SK-N-SH (cell line): ENCODE data around the gene SPTLC2. TPM values are rescaled to one million over a fixed set of nuclear protein-coding genes. Genes with fewer than 3 reads are reported as not detected.
"Not testable (repeated sequence)": the region's sequence is repeated elsewhere in the genome, so short reads cannot be mapped to it uniquely, and the experiment has no call there.

Experiments used
- CTCF ChIA-PET: fragments of 300-600, 350-600 bp; formaldehyde crosslinking; extraction: SDS; loops from one replicate; lab custom pipeline; 2021; lab: Yijun Ruan, JAX
- POLR2A ChIA-PET: fragments of 350-600 bp; sonication (Branson Sonifier 250); formaldehyde crosslinking; extraction: SDS; loops from one replicate; lab custom pipeline; 2020; ENCODE audit warnings: antibody characterized with exemption, inconsistent platforms; lab: Yijun Ruan, JAX
- DNase-seq: peaks from one replicate; pipeline ENCODE4 v3.0.0; 2012
- H2AFZ ChIP-seq: fragments of 200-600 bp; sonication (generic); 2 replicates; pipeline ENCODE4 v1.8.1; 2016; ENCODE audit warnings: antibody characterized with exemption, mild to moderate bottlenecking, low read depth
- H3F3A ChIP-seq: fragments of 200-600 bp; sonication (generic); replicated peaks from 2 replicates; pipeline ENCODE3; 2016; ENCODE audit warnings: antibody characterized with exemption, mild to moderate bottlenecking; ENCODE audit not compliant: insufficient read depth
- H3K27ac ChIP-seq, 2 experiments: fragments of 200-500 bp in 1 of 2; fragments of 200-600 bp in 1 of 2; sonication (Bioruptor generic) in 1 of 2; sonication (generic), shearing (Covaris generic) in 1 of 2; 2 replicates each; pipeline versions ENCODE4 v1.5.1 to v1.6.1; 2014 to 2016; ENCODE audit warnings: low read depth in 2 of 2, inconsistent platforms in 1 of 2, low read length in 1 of 2, mild to moderate bottlenecking in 1 of 2, mixed read lengths in 1 of 2
- H3K27me3 ChIP-seq: fragments of 200-600 bp; sonication (generic), shearing (Covaris generic); 2 replicates; pipeline ENCODE4 v1.6.1; 2016; ENCODE audit warnings: mixed run types; ENCODE audit not compliant: insufficient read depth
- H3K36me3 ChIP-seq, 2 experiments: fragments of 200-500 bp in 1 of 2; fragments of 200-600 bp in 1 of 2; sonication (Bioruptor generic) in 1 of 2; sonication (generic) in 1 of 2; replicated peaks in 1 of 2; 2 replicates each; pipeline versions ENCODE3 to v1.5.1; 2014 to 2016; ENCODE audit warnings: low read length in 1 of 2, mild to moderate bottlenecking in 1 of 2; ENCODE audit not compliant: insufficient read depth in 2 of 2, control insufficient read depth in 1 of 2
- H3K4me1 ChIP-seq, 2 experiments: fragments of 200-500 bp in 1 of 2; fragments of 200-600 bp in 1 of 2; sonication (Bioruptor generic) in 1 of 2; sonication (generic), shearing (Covaris generic) in 1 of 2; 2 replicates each; pipeline versions ENCODE4 v1.5.1 to v1.6.1; 2014 to 2016; ENCODE audit warnings: low read depth in 1 of 2, low read length in 1 of 2, mixed run types in 1 of 2; ENCODE audit not compliant: insufficient read depth in 2 of 2, control insufficient read depth in 1 of 2
- H3K4me2 ChIP-seq: fragments of 200-600 bp; sonication (generic), shearing (Covaris generic); 2 replicates; pipeline ENCODE4 v1.6.1; 2017; ENCODE audit warnings: mixed run types
- H3K4me3 ChIP-seq, 2 experiments: fragments of 200-500 bp in 1 of 2; fragments of 200-600 bp in 1 of 2; sonication (Bioruptor generic) in 1 of 2; sonication (generic), shearing (Covaris generic) in 1 of 2; 2 replicates each; pipeline versions ENCODE4 v1.5.1 to v1.8.1; 2014 to 2016; ENCODE audit warnings: low read depth in 2 of 2, inconsistent platforms in 1 of 2, low read length in 1 of 2, mild to moderate bottlenecking in 1 of 2, mixed read lengths in 1 of 2, moderate library complexity in 1 of 2
- H3K79me2 ChIP-seq: fragments of 200-600 bp; sonication (generic); 2 replicates; pipeline ENCODE4 v1.8.1; 2017; ENCODE audit warnings: mild to moderate bottlenecking; ENCODE audit not compliant: insufficient read depth
- H3K9ac ChIP-seq: fragments of 200-600 bp; sonication (generic); 2 replicates; pipeline ENCODE4 v1.6.1; 2017; ENCODE audit warnings: mixed run types
- H3K9me2 ChIP-seq: fragments of 200-600 bp; sonication (generic); 2 replicates; pipeline ENCODE4 v1.6.1; 2017; ENCODE audit warnings: mixed run types
- H3K9me3 ChIP-seq: fragments of 200-600 bp; sonication (generic); 2 replicates; pipeline ENCODE4 v1.6.1; 2017; ENCODE audit warnings: mixed run types, mild to moderate bottlenecking, moderate library complexity
- H4K20me1 ChIP-seq: fragments of 200-600 bp; sonication (generic); 2 replicates; pipeline ENCODE4 v1.6.1; 2017; ENCODE audit warnings: mild to moderate bottlenecking, mixed run types; ENCODE audit not compliant: insufficient read depth
- CTCF ChIP-seq: fragments of 200-600 bp; sonication (generic); IDR thresholded peaks from 2 replicates; pipeline ENCODE4 v1.6.1; 2017; ENCODE audit warnings: antibody characterized with exemption, mild to moderate bottlenecking, moderate library complexity
- GATA2 ChIP-seq: sonication (generic); formaldehyde crosslinking; IDR thresholded peaks from 2 replicates; pipeline ENCODE4 v1.5.0; 2020; ENCODE audit warnings: mild to moderate bottlenecking, missing genetic modification reagents
- MEF2A ChIP-seq: IDR thresholded peaks from 2 replicates; pipeline ENCODE4 v1.4.0; 2012; ENCODE audit warnings: low read depth, borderline replicate concordance
- POLR2AphosphoS5 ChIP-seq: IDR thresholded peaks from 2 replicates; pipeline ENCODE4 v1.6.1; 2012; ENCODE audit warnings: low read depth, low read length
- RXRA ChIP-seq: IDR thresholded peaks from 2 replicates; pipeline ENCODE4 v1.4.0; 2012; ENCODE audit warnings: low read depth, mild to moderate bottlenecking, borderline replicate concordance
- SIN3A ChIP-seq: IDR thresholded peaks from 2 replicates; pipeline ENCODE4 v1.6.1; 2012; ENCODE audit warnings: low read depth, mild to moderate bottlenecking, low read length, moderate library complexity, borderline replicate concordance
- TEAD4 ChIP-seq: IDR thresholded peaks from 2 replicates; pipeline ENCODE4 v1.4.0; 2012; ENCODE audit warnings: mild to moderate bottlenecking, borderline replicate concordance; ENCODE audit not compliant: insufficient read depth
- WGBS: methylation state at CpG from one replicate; pipeline ENCODE4 v1.1.6; 2017; ENCODE audit warnings: low lambda C conversion rate; 5-methylcytosine and 5-hydroxymethylcytosine counted together
- polyA plus RNA-seq, 3 experiments: library from polyadenylated mRNA; depleted of rRNA; stranded (reverse); fragments of >200 nt; gene quantifications; 2 replicates each; pipeline ENCODE4 v1.2.3, GENCODE V29; 2012

Gene SPTLC2
- polyA plus RNA-seq, 1 of the 3 experiments (the other 2 are of a cell fraction) = 10.2 TPM

GRCh38 chr14:77663293-77663692, 46.9 kb upstream of the SPTLC2 start:
- no peak for DNase-seq
- POLR2A ChIA-PET = no interaction called here

GRCh38 chr14:77661562-77661961, 45.1 kb upstream of the SPTLC2 start:
- H3K9me2 ChIP-seq, H3K9ac ChIP-seq, H3K27ac ChIP-seq, CTCF ChIA-PET, H3K4me3 ChIP-seq, POLR2A ChIA-PET, H3K4me2 ChIP-seq, H3K27me3 ChIP-seq, H4K20me1 ChIP-seq, H3F3A ChIP-seq, H3K79me2 ChIP-seq, H3K9me3 ChIP-seq, H2AFZ ChIP-seq, H3K36me3 ChIP-seq, DNase-seq, H3K4me1 ChIP-seq: not testable (repeated sequence)
- 80% methylated on average over 8 of the region's 9 CpGs for WGBS

More at GRCh38 chr14:77663293-77663692, 46.9 kb upstream of the SPTLC2 start:
- Histone ChIP-seq H3K9ac (no peak overlapping the region), H3K79me2 (no peaks in the 10 kb centered on the region), H3K27me3 (no peaks in the 10 kb centered on the region), H3K9me2 (no peaks in the 10 kb centered on the region), H2AFZ (no peak overlapping the region), H3K9me3 (no peaks in the 10 kb centered on the region), H3K4me3 (no peak overlapping the region), H3K36me3 (no peaks in the 10 kb centered on the region), H3K4me2 (no peak overlapping the region), H3K27ac (peak overlapping the region in 1 of 2 experiments; percentile 14; a peak in 1 of 4 replicates), H3F3A (peaks cover 5% of the 10 kb centered on the region), H4K20me1 (no peaks in the 10 kb centered on the region), H3K4me1 (peaks cover 0 to 5% of the 10 kb centered on the region in 2 experiments; a peak in 1 of 4 replicates)
- WGBS = 77% methylated on average over 6 of the region's 6 CpGs
- TF ChIP-seq RXRA (no peak), SIN3A (no peak)
- CTCF ChIA-PET = interaction anchor here (1.0 kb wide), 1 partner anchor 8 kb away, joined by 4 read pairs; no protein-coding TSS in a partner anchor

- H3K27ac ChIP-seq = no peak overlapping the region
- no peaks in the 10 kb centered on the region for H3K36me3 ChIP-seq
- H3K9me2 ChIP-seq = no peaks in the 10 kb centered on the region
- POLR2A ChIA-PET = no interaction called here
- no peaks in the 10 kb centered on the region for H4K20me1 ChIP-seq
- WGBS = 66% methylated on average over 7 of the region's 7 CpGs
- TF ChIP-seq TEAD4 (no peak), SIN3A (no peak), POLR2AphosphoS5 (no peak), CTCF (no peak), MEF2A (no peak), GATA2 (CRISPR knock-in tag) (no peak)
- TF ChIP-seq, all 33 proteins: peak for 0
- peak; percentile 37 for DNase-seq
- Histone ChIP-seq H3K4me2 (no peak overlapping the region), H3K4me1 (peaks cover 0 to 5% of the 10 kb centered on the region in 2 experiments; a peak in 1 of 4 replicates), H3K4me3 (no peak overlapping the region), H3K27me3 (no peaks in the 10 kb centered on the region), H3K9me3 (no peaks in the 10 kb centered on the region), H2AFZ (no peak overlapping the region), H3K79me2 (no peaks in the 10 kb centered on the region), H3K9ac (no peak overlapping the region), H3F3A (peaks cover 5% of the 10 kb centered on the region)
- CTCF ChIA-PET = interaction anchor here (0.6 kb wide), 1 partner anchor 21 kb away, joined by 3 read pairs; no protein-coding TSS in a partner anchor
These were observed 44.3 kb upstream of the SPTLC2 start for GRCh38 chr14:77660754-77661153.
